Fibroblast of skin of back (primary cell): ENCODE measurements around the gene C19orf44.

ENCODE experiments used
- DNase-seq: peaks from one replicate; pipeline ENCODE4 v3.0.0-alpha.2; 2013

Gene C19orf44

GRCh38 chr19:16518483-16519229, 22.5 kb downstream of the C19orf44 start:
- no peak for DNase-seq

GRCh38 chr19:16519230-16519687, 23.1 kb downstream of the C19orf44 start:
- no peak for DNase-seq

GRCh38 chr19:16520074-16520973, 24.1 kb downstream of the C19orf44 start:
- no peak for DNase-seq

- no peak for DNase-seq
Observed at GRCh38 chr19:16520986-16521624, 24.9 kb downstream of the C19orf44 start.

- DNase-seq: no peak
Observed at GRCh38 chr19:16521715-16522289, 25.6 kb downstream of the C19orf44 start.

- no peak for DNase-seq
Observed at GRCh38 chr19:16522559-16523377, 26.6 kb downstream of the C19orf44 start.

GRCh38 chr19:16524991-16525734, 29.0 kb downstream of the C19orf44 start:
- DNase-seq: no peak

GRCh38 chr19:16525751-16526481, 29.7 kb downstream of the C19orf44 start:
- no peak for DNase-seq

GRCh38 chr19:16527334-16527935, 31.2 kb downstream of the C19orf44 start:
- no peak for DNase-seq

- no peak for DNase-seq
Observed at GRCh38 chr19:16527971-16528521, 31.9 kb downstream of the C19orf44 start.

- no peak for DNase-seq
Observed at GRCh38 chr19:16529466-16530144, 33.4 kb downstream of the C19orf44 start.

GRCh38 chr19:16530540-16531379, 34.6 kb downstream of the C19orf44 start:
- DNase-seq: no peak

- no peak for DNase-seq
Observed at GRCh38 chr19:16531380-16531669, 35.1 kb downstream of the C19orf44 start.

GRCh38 chr19:16532440-16533234, 36.4 kb downstream of the C19orf44 start:
- DNase-seq: no peak

- DNase-seq: no peak
Observed at GRCh38 chr19:16535381-16535780, 39.2 kb downstream of the C19orf44 start.

GRCh38 chr19:16536130-16536529, 39.9 kb downstream of the C19orf44 start:
- DNase-seq: no peak

- DNase-seq: no peak
Observed at GRCh38 chr19:16537111-16537510, 40.9 kb downstream of the C19orf44 start.
